C4-2B (cell line): ENCODE results near the gene PRKCZ.

Experiments
- H3K27ac ChIP-seq: fragments of 450-650 bp; 2 replicates; pipeline ENCODE4 v1.5.1; 2017
- ZFX ChIP-seq: fragments of 450-650 bp; IDR thresholded peaks from 2 replicates; pipeline ENCODE4 v1.6.1; 2017
- TF ChIP-seq, protein P1 (sequence below): fragments of 450-650 bp; conservative IDR thresholded peaks from 2 replicates; pipeline ENCODE4 v1.5.1; 2017; ENCODE audit warnings: mild to moderate bottlenecking

The PRKCZ gene

DNA sequence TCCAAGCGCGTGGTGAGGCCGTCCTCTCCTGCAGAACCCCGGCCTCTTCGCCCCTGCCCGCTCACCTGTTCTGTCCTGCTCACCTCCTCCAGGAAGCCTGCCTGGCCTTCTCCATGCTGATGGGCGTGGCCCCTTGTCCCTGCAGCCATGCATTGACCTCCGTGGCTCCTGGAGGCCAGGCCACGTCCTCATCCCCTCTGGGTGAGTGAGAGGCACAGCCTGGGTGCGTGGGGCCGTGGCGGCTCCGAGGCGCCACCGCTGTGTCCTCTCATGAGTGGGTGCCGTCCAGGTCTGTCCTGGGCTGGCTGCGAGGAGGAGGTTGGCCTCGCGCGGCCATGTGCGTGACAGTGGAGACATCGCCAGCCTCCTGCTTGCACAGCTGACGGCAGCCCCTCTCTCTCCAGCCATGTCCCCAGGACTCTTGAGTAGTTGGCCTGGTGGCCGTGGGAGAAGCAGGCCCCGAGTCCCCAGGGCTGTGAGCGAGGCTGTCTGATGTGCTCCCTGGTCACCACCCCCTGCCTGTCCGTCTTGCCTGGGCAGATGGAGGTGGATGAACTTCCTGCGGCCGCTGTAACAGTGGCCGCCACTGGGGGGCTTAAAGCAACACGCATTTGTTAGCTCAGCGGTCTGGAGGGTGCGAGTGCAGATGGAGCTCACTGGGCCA, 58.1 kb downstream of the PRKCZ start:
- TF ChIP-seq, protein P1, sequence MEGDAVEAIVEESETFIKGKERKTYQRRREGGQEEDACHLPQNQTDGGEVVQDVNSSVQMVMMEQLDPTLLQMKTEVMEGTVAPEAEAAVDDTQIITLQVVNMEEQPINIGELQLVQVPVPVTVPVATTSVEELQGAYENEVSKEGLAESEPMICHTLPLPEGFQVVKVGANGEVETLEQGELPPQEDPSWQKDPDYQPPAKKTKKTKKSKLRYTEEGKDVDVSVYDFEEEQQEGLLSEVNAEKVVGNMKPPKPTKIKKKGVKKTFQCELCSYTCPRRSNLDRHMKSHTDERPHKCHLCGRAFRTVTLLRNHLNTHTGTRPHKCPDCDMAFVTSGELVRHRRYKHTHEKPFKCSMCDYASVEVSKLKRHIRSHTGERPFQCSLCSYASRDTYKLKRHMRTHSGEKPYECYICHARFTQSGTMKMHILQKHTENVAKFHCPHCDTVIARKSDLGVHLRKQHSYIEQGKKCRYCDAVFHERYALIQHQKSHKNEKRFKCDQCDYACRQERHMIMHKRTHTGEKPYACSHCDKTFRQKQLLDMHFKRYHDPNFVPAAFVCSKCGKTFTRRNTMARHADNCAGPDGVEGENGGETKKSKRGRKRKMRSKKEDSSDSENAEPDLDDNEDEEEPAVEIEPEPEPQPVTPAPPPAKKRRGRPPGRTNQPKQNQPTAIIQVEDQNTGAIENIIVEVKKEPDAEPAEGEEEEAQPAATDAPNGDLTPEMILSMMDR = no peak
- TF ChIP-seq ZFX = no peak

DNA sequence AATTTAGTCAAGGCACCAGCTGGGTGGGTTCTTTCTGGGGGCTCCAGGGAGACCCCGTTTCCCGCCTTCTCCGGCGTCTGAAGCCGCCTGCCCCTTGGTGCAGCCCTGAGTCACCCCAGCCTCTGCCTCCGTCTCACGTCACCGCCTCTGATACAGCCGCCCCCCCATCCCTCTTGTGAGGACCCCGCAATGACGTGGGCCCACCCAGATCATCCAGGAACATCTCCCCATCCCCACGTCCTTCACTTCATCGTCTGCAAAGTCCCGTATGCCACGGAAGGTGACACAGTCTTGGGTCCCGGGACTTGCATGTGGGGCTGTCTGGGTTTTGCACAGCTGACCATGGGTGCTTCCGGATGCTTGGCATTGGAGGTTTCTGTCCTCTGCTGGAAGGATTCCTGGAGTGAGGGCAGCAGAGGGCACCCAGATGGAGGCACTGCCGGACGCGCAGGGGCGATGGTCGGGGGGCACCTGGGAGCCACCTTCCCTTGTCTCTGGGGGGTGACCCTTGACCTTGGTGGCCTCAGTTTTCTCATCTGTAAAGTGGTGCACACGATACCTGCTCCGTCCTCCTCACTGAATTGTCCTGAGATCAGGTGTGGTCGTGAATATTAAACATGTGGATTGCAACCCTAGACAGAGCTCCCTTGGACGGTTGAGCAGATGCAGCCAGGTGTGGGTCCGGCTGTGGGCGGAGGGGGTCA, 58.8 kb downstream of the PRKCZ start:
- TF ChIP-seq, protein P1 = no peak
- TF ChIP-seq ZFX = no peak
- H3K27ac ChIP-seq = no peak overlapping the region

More for the DNA sequence above, 58.1 kb downstream of the PRKCZ start:
- H3K27ac ChIP-seq = no peak overlapping the region

DNA sequence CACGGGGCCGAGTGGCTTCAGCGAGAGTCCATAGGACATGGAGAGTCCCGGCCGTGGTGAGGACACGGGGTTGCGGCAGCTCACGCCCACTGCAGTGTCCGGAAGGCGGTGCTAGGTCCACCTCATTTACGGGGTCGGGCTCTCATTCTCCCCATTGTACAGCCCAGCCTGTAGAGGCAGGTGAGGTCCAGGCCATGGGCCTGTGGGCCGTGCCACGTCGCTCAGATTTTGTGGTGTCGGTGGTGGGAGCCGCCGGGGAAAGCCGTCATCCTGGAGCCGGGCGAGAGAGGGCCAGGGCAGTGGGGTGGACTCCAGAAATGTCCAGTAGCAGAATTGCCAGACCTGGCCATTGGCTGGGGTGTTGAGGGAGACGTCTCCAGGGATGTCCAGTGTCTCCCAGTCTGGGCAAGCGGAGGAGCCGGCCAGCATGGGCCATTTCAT, 59.4 kb downstream of the PRKCZ start:
- TF ChIP-seq, protein P1 = no peak
- no peak for TF ChIP-seq ZFX
- no peak overlapping the region for H3K27ac ChIP-seq

DNA sequence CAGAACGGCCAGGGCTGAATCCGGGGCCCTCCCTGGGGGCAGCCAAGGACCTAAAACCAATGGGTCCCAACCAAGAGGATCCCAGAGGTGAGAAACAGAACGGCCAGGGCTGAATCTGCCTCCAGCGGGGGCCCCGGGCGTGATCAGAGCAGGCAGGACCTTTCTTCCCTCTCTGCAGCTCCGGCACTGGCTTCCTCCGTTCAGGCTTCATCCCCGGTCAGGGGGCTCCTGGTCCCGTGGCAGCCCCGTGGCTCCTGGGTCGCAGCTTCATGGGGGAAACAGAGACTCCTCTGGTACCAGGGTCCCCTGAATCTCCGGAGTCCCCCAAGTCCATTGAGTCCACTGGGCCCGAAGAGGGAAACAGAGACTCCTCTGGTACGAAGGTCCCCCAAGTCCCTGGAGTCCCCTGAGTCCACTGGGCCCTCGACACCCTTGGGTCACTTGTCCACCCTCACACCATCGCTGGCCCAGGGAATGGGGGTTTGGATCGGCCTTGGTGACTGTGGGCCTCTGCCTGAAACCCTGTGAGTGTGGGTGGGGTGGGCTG, 60.1 kb downstream of the PRKCZ start:
- TF ChIP-seq, protein P1 = no peak
- no peak for TF ChIP-seq ZFX
- no peak overlapping the region for H3K27ac ChIP-seq

DNA sequence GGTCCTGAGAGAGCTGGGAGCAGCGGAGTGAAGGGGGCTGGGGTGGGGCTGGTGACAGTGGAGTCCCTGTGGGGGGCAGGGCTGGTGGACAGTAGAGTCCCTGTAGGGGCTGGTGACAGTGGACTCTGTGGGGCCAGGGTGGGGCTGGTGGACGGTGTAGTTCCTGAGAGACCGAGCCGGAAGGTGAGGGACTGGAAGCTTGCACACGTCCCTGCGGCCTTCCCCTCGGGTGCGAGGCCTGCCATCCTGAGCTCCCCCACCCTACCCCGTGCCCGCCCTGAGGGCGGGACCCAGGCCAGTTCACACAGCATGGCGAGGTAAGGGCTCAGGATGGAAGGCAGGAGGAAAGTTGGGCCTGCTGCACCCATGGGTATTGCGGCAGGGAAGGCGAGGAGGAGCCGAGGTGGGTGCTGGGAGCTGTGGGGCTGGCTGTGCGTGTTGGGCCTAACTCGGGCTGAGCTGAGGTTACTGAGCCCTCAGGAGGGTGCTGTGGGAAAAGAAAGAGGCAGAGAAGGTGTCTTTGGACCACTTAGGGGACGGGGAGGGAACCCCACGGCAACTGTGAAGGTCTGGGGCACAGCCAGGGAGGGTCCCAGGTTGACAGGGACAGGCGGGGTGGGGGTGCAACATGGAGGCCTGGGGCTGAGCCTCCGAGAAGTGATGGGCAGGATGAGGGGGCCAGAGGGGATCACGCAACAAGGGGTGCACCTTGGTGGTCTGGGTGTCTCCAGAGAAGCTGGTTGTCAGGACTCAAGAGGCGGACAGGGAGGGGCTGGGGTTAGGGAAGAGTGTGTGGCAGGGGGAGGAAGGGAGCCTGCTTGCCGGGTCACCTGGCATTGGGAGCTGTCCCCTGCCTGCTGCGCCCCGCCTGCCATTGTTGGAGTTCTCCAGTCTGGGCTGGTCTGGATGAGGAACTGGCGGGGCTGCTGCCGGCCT, 60.8 kb downstream of the PRKCZ start:
- H3K27ac ChIP-seq = no peak overlapping the region
- TF ChIP-seq, protein P1 = no peak
- no peak for TF ChIP-seq ZFX

DNA sequence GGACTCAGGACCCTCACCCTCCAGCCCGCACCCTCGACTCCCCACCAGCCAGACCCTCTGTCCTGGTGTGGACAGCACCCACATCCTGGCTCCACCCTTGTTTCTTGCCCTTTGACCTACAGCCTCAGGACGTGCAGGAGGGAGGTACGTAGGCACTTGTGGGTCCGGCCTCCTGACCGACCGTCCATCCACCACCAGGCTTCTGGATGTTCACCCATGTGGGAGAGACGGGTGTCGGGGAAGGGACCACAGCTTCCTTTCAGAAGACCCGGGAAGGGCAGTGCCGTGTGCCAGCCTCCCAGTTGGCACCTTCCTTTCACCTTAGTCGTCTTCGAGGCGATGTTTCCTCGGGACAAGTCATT, 61.4 kb downstream of the PRKCZ start:
- TF ChIP-seq, protein P1 = no peak
- no peak for TF ChIP-seq ZFX
- no peak overlapping the region for H3K27ac ChIP-seq
